Neural progenitor cell (in vitro differentiated cells): Measurements from ENCODE around the gene CAD. TPM values are rescaled to one million over a fixed set of nuclear protein-coding genes. Genes with fewer than 3 reads are reported as not detected.
"Not testable (repeated sequence)": the region's sequence is repeated elsewhere in the genome, so short reads cannot be mapped to it uniquely, and the experiment has no call there.

Source experiments
- DNase-seq: peaks from one replicate; pipeline ENCODE4 v3.0.0-alpha.2; 2016; ENCODE audit warnings: low spot score
- H2AFZ ChIP-seq: fragments of 200-600 bp; sonication (generic); replicated peaks from 2 replicates; pipeline ENCODE4 v1.6.1; 2016; ENCODE audit warnings: antibody characterized with exemption
- H3F3A ChIP-seq: fragments of 200-600 bp; sonication (generic); 2 replicates; pipeline ENCODE4 v1.6.1; 2016; ENCODE audit warnings: antibody characterized with exemption, low read depth
- H3K27ac ChIP-seq: fragments of 200-600 bp; sonication (generic); 2 replicates; pipeline ENCODE4 v1.5.1; 2016; ENCODE audit warnings: mild to moderate bottlenecking
- H3K27me3 ChIP-seq: fragments of 200-600 bp; sonication (generic); 2 replicates; pipeline ENCODE4 v1.6.1; 2016; ENCODE audit warnings: mild to moderate bottlenecking, moderate library complexity
- H3K36me3 ChIP-seq: fragments of 200-600 bp; sonication (generic); 2 replicates; pipeline ENCODE4 v1.5.1; 2016
- H3K4me1 ChIP-seq: fragments of 200-600 bp; sonication (generic); 2 replicates; pipeline ENCODE4 v1.6.1; 2016; ENCODE audit warnings: mixed run types
- H3K4me2 ChIP-seq: fragments of 200-600 bp; sonication (generic); 2 replicates; pipeline ENCODE4 v1.6.1; 2016
- H3K4me3 ChIP-seq: fragments of 200-600 bp; sonication (generic); 2 replicates; pipeline ENCODE4 v1.5.1; 2016
- H3K79me2 ChIP-seq: fragments of 200-600 bp; sonication (generic); 2 replicates; pipeline ENCODE4 v1.6.1; 2016; ENCODE audit warnings: low read depth
- H3K9ac ChIP-seq: fragments of 200-600 bp; sonication (generic); 2 replicates; pipeline ENCODE4 v1.6.1; 2016
- H3K9me3 ChIP-seq: fragments of 200-600 bp; sonication (generic); 2 replicates; pipeline ENCODE4 v1.5.1; 2016; ENCODE audit warnings: low read depth
- H4K20me1 ChIP-seq: fragments of 200-600 bp; sonication (generic); 2 replicates; pipeline ENCODE4 v1.6.1; 2016; ENCODE audit warnings: low read depth
- H3K27ac Mint-ChIP-seq: 3 replicates; pipeline ENCODE4 v1.8.0; 2021; ENCODE audit warnings: mixed read lengths
- H3K27me3 Mint-ChIP-seq: 2 replicates; pipeline ENCODE4 v1.8.0; 2022; ENCODE audit warnings: low read depth, mild to moderate bottlenecking, inconsistent platforms, moderate library complexity, mixed read lengths; ENCODE audit not compliant: insufficient read depth
- H3K36me3 Mint-ChIP-seq: 3 replicates; pipeline ENCODE4 v1.8.0; 2021; ENCODE audit warnings: mixed read lengths
- H3K4me1 Mint-ChIP-seq: 3 replicates; pipeline ENCODE4 v1.8.0; 2021; ENCODE audit warnings: mixed read lengths
- H3K4me3 Mint-ChIP-seq: 3 replicates; pipeline ENCODE4 v1.8.0; 2021; ENCODE audit warnings: mild to moderate bottlenecking, moderate library complexity, mixed read lengths
- H3K9me3 Mint-ChIP-seq: 3 replicates; pipeline ENCODE4 v1.8.0; 2020; ENCODE audit warnings: mixed read lengths
- CTCF ChIP-seq: fragments of 200-600 bp; sonication (generic); IDR thresholded peaks from 2 replicates; pipeline ENCODE4 v1.5.1; 2017; ENCODE audit warnings: antibody characterized with exemption, mild to moderate bottlenecking
- EZH2 ChIP-seq: fragments of 200-600 bp; sonication (generic); IDR thresholded peaks from 2 replicates; pipeline ENCODE4 v1.6.1; 2017; ENCODE audit warnings: antibody characterized with exemption, mild to moderate bottlenecking, moderate library complexity
- EZH2phosphoT487 ChIP-seq: fragments of 200-600 bp; sonication (generic); IDR thresholded peaks from 2 replicates; pipeline ENCODE4 v1.6.1; 2017; ENCODE audit warnings: antibody characterized with exemption
- total RNA-seq: library from RNA; depleted of rRNA; stranded (reverse); fragments of >200 nt; gene quantifications from 2 replicates; pipeline ENCODE4 v1.2.3, GENCODE V29; 2015; ENCODE audit warnings: low replicate concordance

The CAD gene
- total RNA-seq, 1 donor from 2014 or later: 26.5 TPM

- Histone ChIP-seq H3F3A (no peaks in the 10 kb centered on the region), H4K20me1 (no peaks in the 10 kb centered on the region), H3K79me2 (no peaks in the 10 kb centered on the region), H3K9ac (no peak overlapping the region), H3K36me3 (no peaks in the 10 kb centered on the region), H3K27me3 (peaks cover 17% of the 10 kb centered on the region), H3K4me3 (no peak overlapping the region), H3K27ac (no peak overlapping the region), H3K4me2 (no peak overlapping the region), H3K4me1 (no peaks in the 10 kb centered on the region), H2AFZ (no peak overlapping the region), H3K9me3 (no peaks in the 10 kb centered on the region)
- Mint-ChIP-seq H3K27ac (no peak overlapping the region), H3K9me3 (no peaks in the 10 kb centered on the region), H3K4me3 (no peak overlapping the region), H3K4me1 (no peaks in the 10 kb centered on the region), H3K36me3 (no peaks in the 10 kb centered on the region), H3K27me3 (peaks cover 13% of the 10 kb centered on the region)
- TF ChIP-seq CTCF (no peak), EZH2phosphoT487 (no peak), EZH2 (no peak)
- DNase-seq: no peak
These were observed 54.6 kb downstream of the CAD start for GRCh38 chr2:27271631-27272340.

DNA sequence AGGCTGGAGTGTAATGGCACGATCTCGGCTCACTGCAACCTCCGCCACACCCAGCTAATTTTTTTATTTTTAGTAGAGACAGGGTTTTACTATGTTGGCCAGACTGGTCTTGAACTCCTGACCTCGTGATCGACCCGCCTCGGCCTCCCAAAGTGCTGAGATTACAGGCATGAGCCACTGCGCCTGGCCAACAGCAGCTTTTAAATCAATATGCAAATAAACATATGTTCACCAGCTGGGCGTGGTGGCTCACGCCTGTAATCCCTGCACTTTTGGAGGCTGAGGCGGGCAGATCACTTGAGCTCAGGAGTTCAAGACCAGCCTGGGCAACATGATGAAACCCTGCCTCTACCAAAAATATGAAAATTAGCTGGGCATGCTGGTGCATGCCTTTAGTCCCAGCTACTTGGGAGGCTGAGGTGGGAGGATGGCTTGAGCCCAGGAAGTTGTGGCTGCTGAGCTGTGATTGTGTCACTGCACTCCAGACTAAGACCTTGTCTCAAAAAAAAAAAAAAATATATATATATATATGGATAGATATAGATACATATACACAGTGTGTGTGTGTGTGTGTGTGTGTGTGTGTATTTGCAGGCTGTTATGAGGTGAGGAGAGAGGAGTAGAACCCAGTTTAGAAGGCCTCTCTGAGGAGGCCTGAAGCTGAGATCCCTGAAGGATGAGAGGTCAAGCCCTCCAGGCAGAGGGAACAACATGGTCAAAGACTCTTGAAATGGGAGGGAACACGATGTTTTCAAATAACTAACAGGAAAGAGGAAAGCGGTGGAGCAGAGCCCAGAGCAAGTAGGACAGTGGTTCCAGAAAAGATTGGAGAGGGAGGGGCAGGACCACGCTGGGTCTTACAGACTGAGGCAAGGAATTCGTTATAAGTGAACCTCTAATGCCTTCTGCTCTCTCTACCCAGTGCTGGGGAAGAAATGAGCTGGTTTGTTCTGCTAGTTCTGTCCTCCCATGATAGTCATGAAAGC lies 55.7 kb downstream of the CAD start:
- DNase-seq, H3K36me3 Mint-ChIP-seq, H3F3A ChIP-seq, H3K9ac ChIP-seq, H3K36me3 ChIP-seq, H4K20me1 ChIP-seq, H3K27ac Mint-ChIP-seq, H3K4me1 Mint-ChIP-seq, H3K4me3 ChIP-seq, H3K9me3 Mint-ChIP-seq, H3K4me1 ChIP-seq, H3K27ac ChIP-seq, H2AFZ ChIP-seq, H3K4me3 Mint-ChIP-seq, H3K79me2 ChIP-seq, H3K4me2 ChIP-seq, H3K9me3 ChIP-seq: not testable (repeated sequence)
- peaks cover 10% of the 10 kb centered on the region for H3K27me3 ChIP-seq
- peaks cover 15% of the 10 kb centered on the region for H3K27me3 Mint-ChIP-seq

DNA sequence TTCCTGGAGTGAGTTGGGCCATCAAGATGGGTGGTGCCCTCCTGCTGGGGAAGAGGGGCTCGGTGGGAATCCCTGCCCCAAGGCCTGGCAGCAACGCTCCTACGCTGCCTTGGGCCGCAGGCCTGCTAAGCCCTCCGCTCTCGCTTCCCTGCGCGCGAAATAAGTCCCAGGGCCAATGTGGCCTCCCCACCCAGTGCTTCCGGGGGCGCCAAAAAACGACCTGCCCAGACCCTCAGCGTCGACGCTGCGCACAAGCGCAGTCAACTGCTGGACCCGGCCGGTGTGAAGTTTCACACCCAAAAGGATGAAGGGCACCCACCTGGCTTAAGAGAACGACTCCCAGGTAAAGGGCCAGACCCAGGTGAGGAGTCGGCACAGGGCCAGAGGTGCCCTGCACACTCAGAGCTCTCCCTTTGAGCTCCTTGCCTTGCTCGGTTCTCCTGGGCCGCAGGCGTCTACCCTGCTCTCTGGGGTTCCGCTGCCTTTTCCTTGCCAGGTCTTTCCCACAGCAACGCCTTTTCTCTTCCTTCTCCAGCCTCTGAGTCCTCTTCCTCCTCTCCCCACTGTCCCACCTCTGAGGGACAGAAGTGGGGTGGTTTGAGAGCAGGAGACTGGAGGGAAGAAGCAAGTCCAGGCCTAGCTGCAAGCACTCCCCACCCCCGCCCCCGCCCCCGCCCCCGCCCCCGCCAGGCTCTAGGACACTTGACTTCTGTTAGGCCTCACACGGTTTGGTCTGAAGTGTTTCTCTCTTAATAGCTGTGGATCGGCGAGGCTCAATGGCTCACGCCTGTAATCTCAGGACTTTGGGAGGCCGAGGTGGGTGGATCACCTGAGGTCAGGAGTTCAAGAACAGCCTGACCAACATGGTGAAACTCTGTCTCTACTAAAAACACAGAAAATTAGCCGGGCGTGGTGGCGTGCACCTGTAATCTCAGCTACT lies 58.3 kb downstream of the CAD start, which contains the start of gene DNAJC5G:
DNAJC5G (plus strand) TSS at position 223 of the 940 bp plus-strand sequence. CDS start 1,296 bp downstream, outside the sequence.
- Histone ChIP-seq H3K9ac (no peak within 1 kb of the TSS), H3K4me1 (no peaks in the 10 kb centered on the region), H4K20me1 (no peaks in the 10 kb centered on the region), H3K9me3 (no peaks in the 10 kb centered on the region), H3K4me2 (no peak within 1 kb of the TSS), H3K27me3 (no peaks in the 10 kb centered on the region), H3K36me3 (no peaks in the 10 kb centered on the region), H2AFZ (no peak within 1 kb of the TSS), H3K4me3 (no peak within 1 kb of the TSS), H3F3A (no peaks in the 10 kb centered on the region), H3K27ac (no peak within 1 kb of the TSS), H3K79me2 (no peaks in the 10 kb centered on the region)
- no peaks in the 10 kb centered on the region for H3K9me3 Mint-ChIP-seq
- no peak within 1 kb of the TSS for H3K27ac Mint-ChIP-seq
- DNase-seq: no peak
- H3K36me3 Mint-ChIP-seq: no peaks in the 10 kb centered on the region
- no peak within 1 kb of the TSS for H3K4me3 Mint-ChIP-seq
- H3K27me3 Mint-ChIP-seq: peaks cover 16% of the 10 kb centered on the region
- no peak for TF ChIP-seq CTCF
- TF ChIP-seq EZH2phosphoT487: no peak
- no peak for TF ChIP-seq EZH2
- no peaks in the 10 kb centered on the region for H3K4me1 Mint-ChIP-seq
